Ovary (tissue), 3 donors: Measurements from ENCODE around the gene EFNA4.

Experiments
- EP300 ChIP-seq: sonication (generic); formaldehyde crosslinking; IDR thresholded peaks from one replicate; pipeline ENCODE4 v1.6.1; 2017; ENCODE audit warnings: antibody characterized with exemption
- POLR2A ChIP-seq: fragments of 450-650 bp; IDR thresholded peaks from one replicate; pipeline ENCODE4 v1.6.1; 2017; ENCODE audit warnings: antibody characterized with exemption, mild to moderate bottlenecking, moderate library complexity
- TF ChIP-seq, protein P1 (sequence below), 3 donors: fragments of 450-650 bp in 2 of 3; fragments of 200-600 bp in 1 of 3; IDR thresholded peaks; one replicate each; pipeline versions ENCODE4 v1.5.1 to v1.8.0; 2016 to 2022; ENCODE audit warnings: antibody characterized with exemption in 3 of 3, mild to moderate bottlenecking in 1 of 3
- donor health status: DM: no; HTN: no; CAD: no.

GRCh38 chr1:155053531-155054105 is 9.9 kb upstream of the EFNA4 start:
- TF ChIP-seq, protein P1, sequence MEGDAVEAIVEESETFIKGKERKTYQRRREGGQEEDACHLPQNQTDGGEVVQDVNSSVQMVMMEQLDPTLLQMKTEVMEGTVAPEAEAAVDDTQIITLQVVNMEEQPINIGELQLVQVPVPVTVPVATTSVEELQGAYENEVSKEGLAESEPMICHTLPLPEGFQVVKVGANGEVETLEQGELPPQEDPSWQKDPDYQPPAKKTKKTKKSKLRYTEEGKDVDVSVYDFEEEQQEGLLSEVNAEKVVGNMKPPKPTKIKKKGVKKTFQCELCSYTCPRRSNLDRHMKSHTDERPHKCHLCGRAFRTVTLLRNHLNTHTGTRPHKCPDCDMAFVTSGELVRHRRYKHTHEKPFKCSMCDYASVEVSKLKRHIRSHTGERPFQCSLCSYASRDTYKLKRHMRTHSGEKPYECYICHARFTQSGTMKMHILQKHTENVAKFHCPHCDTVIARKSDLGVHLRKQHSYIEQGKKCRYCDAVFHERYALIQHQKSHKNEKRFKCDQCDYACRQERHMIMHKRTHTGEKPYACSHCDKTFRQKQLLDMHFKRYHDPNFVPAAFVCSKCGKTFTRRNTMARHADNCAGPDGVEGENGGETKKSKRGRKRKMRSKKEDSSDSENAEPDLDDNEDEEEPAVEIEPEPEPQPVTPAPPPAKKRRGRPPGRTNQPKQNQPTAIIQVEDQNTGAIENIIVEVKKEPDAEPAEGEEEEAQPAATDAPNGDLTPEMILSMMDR (IDR thresholded peaks at IDR 0.05) = no peak
- TF ChIP-seq POLR2A (no peak), EP300 (no peak)
